ENCODE data around the gene RASSF8.

Gene RASSF8

GRCh38 chr12:26062006-26062405 lies 103.5 kb downstream of the RASSF8 start:
- H4K20me1 ChIP-seq (ENCODE audit: insufficient read depth, low read length) = no peaks in the 10 kb centered on the region

GRCh38 chr12:26062566-26062965 lies 104.1 kb downstream of the RASSF8 start:
- H2AFZ ChIP-seq (ENCODE audit: low read depth, low read length) = no peak overlapping the region
- H3K9me3 ChIP-seq (ENCODE audit: insufficient read depth, low read length) = no peaks in the 10 kb centered on the region
- H3K79me2 ChIP-seq (ENCODE audit: low read length) = no peaks in the 10 kb centered on the region
- H3K27ac ChIP-seq (ENCODE audit: low read length) = no peak overlapping the region
- no peak overlapping the region for H3K4me2 ChIP-seq (ENCODE audit: low read length)
- H3K36me3 ChIP-seq (replicated peaks; ENCODE audit: low read depth, low read length) = no peaks in the 10 kb centered on the region
- H3K27me3 ChIP-seq (ENCODE audit: low read depth, low read length) = no peaks in the 10 kb centered on the region
- peaks cover 14% of the 10 kb centered on the region for H3K4me1 ChIP-seq (ENCODE audit: low read length)
- no peak overlapping the region for H3K9ac ChIP-seq (ENCODE audit: low read length)
- no peaks in the 10 kb centered on the region for H4K20me1 ChIP-seq (ENCODE audit: insufficient read depth, low read length)
- TF ChIP-seq CTCF (IDR thresholded peaks at IDR 0.05; ENCODE audit: low read depth, low read length) (no peak), EZH2phosphoT487 (IDR thresholded peaks at IDR 0.05; ENCODE audit: low read depth) (no peak)
- H3K4me3 ChIP-seq (ENCODE audit: low read length) = no peak overlapping the region

More at GRCh38 chr12:26062006-26062405, 103.5 kb downstream of the RASSF8 start:
- H3K9ac ChIP-seq (ENCODE audit: low read length) = no peak overlapping the region
- H3K27me3 ChIP-seq (ENCODE audit: low read depth, low read length) = no peaks in the 10 kb centered on the region
- no peak for TF ChIP-seq CTCF (IDR thresholded peaks at IDR 0.05; ENCODE audit: low read depth, low read length)
- TF ChIP-seq EZH2phosphoT487 (IDR thresholded peaks at IDR 0.05; ENCODE audit: low read depth) = no peak
- H2AFZ ChIP-seq (ENCODE audit: low read depth, low read length) = no peak overlapping the region
- H3K9me3 ChIP-seq (ENCODE audit: insufficient read depth, low read length) = no peaks in the 10 kb centered on the region
- H3K4me1 ChIP-seq (ENCODE audit: low read length) = peaks cover 14% of the 10 kb centered on the region
- no peaks in the 10 kb centered on the region for H3K36me3 ChIP-seq (replicated peaks; ENCODE audit: low read depth, low read length)
- H3K4me3 ChIP-seq (ENCODE audit: low read length) = no peak overlapping the region
- no peak overlapping the region for H3K4me2 ChIP-seq (ENCODE audit: low read length)
- H3K27ac ChIP-seq (ENCODE audit: low read length) = no peak overlapping the region
- no peaks in the 10 kb centered on the region for H3K79me2 ChIP-seq (ENCODE audit: low read length)

- H3K4me3 ChIP-seq (ENCODE audit: low read length) = no peak overlapping the region
- no peaks in the 10 kb centered on the region for H3K36me3 ChIP-seq (replicated peaks; ENCODE audit: low read depth, low read length)
- no peak overlapping the region for H3K9ac ChIP-seq (ENCODE audit: low read length)
- H3K27me3 ChIP-seq (ENCODE audit: low read depth, low read length) = no peaks in the 10 kb centered on the region
- H3K27ac ChIP-seq (ENCODE audit: low read length) = no peak overlapping the region
- no peaks in the 10 kb centered on the region for H4K20me1 ChIP-seq (ENCODE audit: insufficient read depth, low read length)
- TF ChIP-seq EZH2phosphoT487 (IDR thresholded peaks at IDR 0.05; ENCODE audit: low read depth) (no peak), CTCF (IDR thresholded peaks at IDR 0.05; ENCODE audit: low read depth, low read length) (no peak)
- no peaks in the 10 kb centered on the region for H3K79me2 ChIP-seq (ENCODE audit: low read length)
- H3K9me3 ChIP-seq (ENCODE audit: insufficient read depth, low read length) = no peaks in the 10 kb centered on the region
- no peaks in the 10 kb centered on the region for H3K4me1 ChIP-seq (ENCODE audit: low read length)
- no peak overlapping the region for H2AFZ ChIP-seq (ENCODE audit: low read depth, low read length)
- H3K4me2 ChIP-seq (ENCODE audit: low read length) = no peak overlapping the region
Observed at GRCh38 chr12:26065451-26065850, 107.0 kb downstream of the RASSF8 start.

- Histone ChIP-seq H3K27me3 (ENCODE audit: low read depth, low read length) (no peaks in the 10 kb centered on the region), H3K9ac (ENCODE audit: low read length) (no peak overlapping the region), H2AFZ (ENCODE audit: low read depth, low read length) (no peak overlapping the region), H3K9me3 (ENCODE audit: insufficient read depth, low read length) (no peaks in the 10 kb centered on the region), H3K27ac (ENCODE audit: low read length) (no peak overlapping the region), H3K4me2 (ENCODE audit: low read length) (no peak overlapping the region), H3K4me1 (ENCODE audit: low read length) (no peaks in the 10 kb centered on the region), H3K36me3 (replicated peaks; ENCODE audit: low read depth, low read length) (no peaks in the 10 kb centered on the region), H3K79me2 (ENCODE audit: low read length) (no peaks in the 10 kb centered on the region), H4K20me1 (ENCODE audit: insufficient read depth, low read length) (no peaks in the 10 kb centered on the region), H3K4me3 (ENCODE audit: low read length) (no peak overlapping the region)
- TF ChIP-seq EZH2phosphoT487 (IDR thresholded peaks at IDR 0.05; ENCODE audit: low read depth) = no peak
- TF ChIP-seq CTCF (IDR thresholded peaks at IDR 0.05; ENCODE audit: low read depth, low read length) = no peak
Observed at GRCh38 chr12:26068503-26068902, 110.0 kb downstream of the RASSF8 start.
